RWPE1 (cell line): Measurements from ENCODE around the gene EYA4.

Experiments
- CTCF ChIA-PET: fragments of 350-600 bp; sonication (Branson Sonifier 250); formaldehyde crosslinking; extraction: SDS; loops from one replicate; lab custom pipeline; 2021; lab: Yijun Ruan, JAX
- POLR2A ChIA-PET: fragments of 400-600 bp; formaldehyde crosslinking; extraction: SDS; loops from one replicate; lab custom pipeline; 2020; ENCODE audit warnings: antibody characterized with exemption; ENCODE audit not compliant: low non-redundant PET; lab: Yijun Ruan, JAX
- DNase-seq: peaks from one replicate; pipeline ENCODE4 v3.0.0; 2012; ENCODE audit warnings: low spot score
- H3K27ac ChIP-seq: fragments of 450-650 bp; 2 replicates; pipeline ENCODE4 v1.5.1; 2017
- CTCF ChIP-seq: fragments of 450-650 bp; conservative IDR thresholded peaks from 2 replicates; pipeline ENCODE4 v1.5.1; 2017; ENCODE audit warnings: low read depth, mild to moderate bottlenecking

The EYA4 gene

GRCh38 chr6:133277228-133277899, 36.2 kb downstream of the EYA4 start:
- DNase-seq, result no peak
- H3K27ac ChIP-seq, result no peak overlapping the region
- POLR2A ChIA-PET, result no interaction called here
- CTCF ChIA-PET, result no interaction called here
- no peak for TF ChIP-seq CTCF

GRCh38 chr6:133277900-133278545, 36.9 kb downstream of the EYA4 start:
- ChIA-PET CTCF (interaction anchor here (0.6 kb wide), 1 partner anchor 412 kb away, joined by 3 read pairs; no protein-coding TSS in a partner anchor), POLR2A (no interaction called here)
- TF ChIP-seq CTCF, result no peak
- H3K27ac ChIP-seq, result no peak overlapping the region
- DNase-seq, result no peak

- ChIA-PET POLR2A (no interaction called here), CTCF (no interaction called here)
- H3K27ac ChIP-seq, result no peak overlapping the region
- no peak for TF ChIP-seq CTCF
- DNase-seq, result no peak
These were observed 45.6 kb downstream of the EYA4 start for GRCh38 chr6:133286765-133287164.

DNA sequence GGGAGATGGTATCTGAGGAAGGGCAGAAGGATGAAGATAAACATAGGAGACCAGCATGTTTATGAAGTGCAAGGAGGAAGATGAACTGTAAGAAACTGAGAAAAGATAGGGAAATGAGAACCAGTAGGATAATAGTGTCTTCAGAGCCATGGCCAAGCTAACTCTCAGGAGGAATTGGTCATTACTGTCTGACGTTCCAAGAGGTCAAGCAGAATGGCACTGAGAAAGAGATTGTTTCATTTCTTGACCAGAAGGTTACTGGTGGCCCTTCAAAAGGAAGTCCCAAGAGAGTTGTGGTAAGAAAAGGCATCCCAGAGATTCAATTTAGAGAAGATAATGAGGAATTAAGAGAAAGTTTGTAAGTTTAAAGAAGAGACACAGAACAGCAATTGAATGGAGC, 47.5 kb downstream of the EYA4 start:
- H3K27ac ChIP-seq, result no peak overlapping the region
- ChIA-PET CTCF (no interaction called here), POLR2A (no interaction called here)
- DNase-seq, result no peak
- no peak for TF ChIP-seq CTCF

DNA sequence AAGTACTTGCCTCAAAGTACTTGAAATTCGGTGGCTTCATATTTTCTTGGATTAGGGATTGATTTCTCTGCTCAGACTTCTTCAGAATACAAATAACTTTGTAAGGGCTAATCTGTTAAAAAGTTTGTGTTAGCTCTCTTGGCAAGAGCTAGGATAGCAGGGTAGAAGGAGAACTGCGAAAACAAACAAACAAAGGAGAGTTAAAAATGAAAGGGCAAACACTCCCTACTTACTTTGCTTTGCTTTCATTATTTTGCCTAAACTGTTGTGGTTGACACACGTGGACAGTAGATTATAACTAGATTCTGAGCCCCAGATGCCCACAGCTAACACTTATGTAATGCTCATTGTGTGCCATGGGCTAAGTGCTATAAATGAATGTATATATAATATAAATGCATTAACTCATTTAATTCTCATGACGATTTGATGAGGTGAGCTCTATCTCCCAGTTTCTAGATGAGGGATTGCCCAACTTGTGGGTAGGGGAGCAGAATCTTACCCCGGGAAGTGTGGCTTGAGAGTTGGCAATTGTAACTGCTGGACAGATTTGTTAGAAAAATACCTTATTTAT, 48.7 kb downstream of the EYA4 start:
- no peak overlapping the region for H3K27ac ChIP-seq
- ChIA-PET POLR2A (no interaction called here), CTCF (interaction anchor here (0.6 to 0.8 kb wide), 2 partner anchors 216 to 640 kb away, joined by 3 read pairs; no protein-coding TSS in a partner anchor)
- no peak for TF ChIP-seq CTCF
- no peak for DNase-seq

GRCh38 chr6:133290930-133291329, 49.8 kb downstream of the EYA4 start:
- H3K27ac ChIP-seq, result no peak overlapping the region
- DNase-seq, result no peak
- CTCF ChIA-PET, result no interaction called here
- POLR2A ChIA-PET, result no interaction called here
- TF ChIP-seq CTCF, result no peak
